NB4 (cell line): Measurements from ENCODE around the gene ST6GALNAC2.

Source experiments
- CTCF ChIP-seq: IDR thresholded peaks from one replicate; pipeline ENCODE4 v1.5.1; 2012; ENCODE audit warnings: low read depth, low read length
- MAX ChIP-seq: IDR thresholded peaks from 2 replicates; pipeline ENCODE4 v1.6.1; 2011; ENCODE audit warnings: low read depth, low read length
- MYC ChIP-seq: IDR thresholded peaks from 2 replicates; pipeline ENCODE4 v1.6.1; 2011; ENCODE audit warnings: low read depth, low read length
- POLR2A ChIP-seq: IDR thresholded peaks from 2 replicates; pipeline ENCODE4 v1.6.1; 2011; ENCODE audit warnings: mild to moderate bottlenecking; ENCODE audit not compliant: insufficient read length; ENCODE audit errors: extremely low read depth

- TF ChIP-seq CTCF (no peak), MAX (no peak), POLR2A (no peak), MYC (no peak)
These were observed 57.5 kb downstream of the ST6GALNAC2 start for GRCh38 chr17:76528156-76528527.
